ENCODE results near the gene ASIC5.

DNA sequence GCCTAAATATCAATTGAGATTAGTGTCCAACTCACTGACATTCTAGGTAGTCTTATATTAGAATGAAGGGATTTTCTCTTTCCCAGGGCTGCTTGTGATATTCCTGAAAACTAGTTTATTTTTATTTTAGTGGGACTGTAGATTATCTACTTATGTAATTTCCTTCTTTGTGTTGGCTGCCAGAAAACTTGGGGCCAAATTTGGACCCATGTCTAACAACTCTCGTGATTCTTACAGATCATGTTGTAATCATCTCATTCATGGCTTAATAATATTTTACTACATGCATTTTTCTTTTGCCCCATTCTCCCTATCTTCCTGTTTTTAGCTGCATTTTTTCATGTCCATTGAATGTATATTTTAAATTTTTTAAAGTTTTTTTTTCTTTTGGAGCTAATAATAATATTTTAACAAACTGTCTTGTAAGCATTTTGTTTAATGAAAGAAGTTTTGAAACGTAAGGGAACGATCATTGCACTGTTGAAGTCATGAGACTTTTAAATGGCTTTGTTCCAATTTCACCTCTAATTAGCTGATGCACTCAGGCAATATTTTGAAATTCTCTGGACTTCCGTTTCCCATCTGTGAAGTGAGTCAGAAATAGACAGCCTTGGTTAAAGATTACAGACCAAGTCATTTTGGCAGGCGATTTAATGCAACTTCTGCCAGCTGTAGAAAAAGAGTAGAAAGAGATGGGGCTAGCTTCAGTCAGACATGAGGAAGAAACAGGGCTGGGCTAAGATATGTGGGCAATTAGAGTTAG is 23.1 kb upstream of the ASIC5 start:
- no peak for TF ChIP-seq ZFX (IDR thresholded peaks at IDR 0.05; ENCODE audit: borderline replicate concordance)
- TF ChIP-seq, protein P1, sequence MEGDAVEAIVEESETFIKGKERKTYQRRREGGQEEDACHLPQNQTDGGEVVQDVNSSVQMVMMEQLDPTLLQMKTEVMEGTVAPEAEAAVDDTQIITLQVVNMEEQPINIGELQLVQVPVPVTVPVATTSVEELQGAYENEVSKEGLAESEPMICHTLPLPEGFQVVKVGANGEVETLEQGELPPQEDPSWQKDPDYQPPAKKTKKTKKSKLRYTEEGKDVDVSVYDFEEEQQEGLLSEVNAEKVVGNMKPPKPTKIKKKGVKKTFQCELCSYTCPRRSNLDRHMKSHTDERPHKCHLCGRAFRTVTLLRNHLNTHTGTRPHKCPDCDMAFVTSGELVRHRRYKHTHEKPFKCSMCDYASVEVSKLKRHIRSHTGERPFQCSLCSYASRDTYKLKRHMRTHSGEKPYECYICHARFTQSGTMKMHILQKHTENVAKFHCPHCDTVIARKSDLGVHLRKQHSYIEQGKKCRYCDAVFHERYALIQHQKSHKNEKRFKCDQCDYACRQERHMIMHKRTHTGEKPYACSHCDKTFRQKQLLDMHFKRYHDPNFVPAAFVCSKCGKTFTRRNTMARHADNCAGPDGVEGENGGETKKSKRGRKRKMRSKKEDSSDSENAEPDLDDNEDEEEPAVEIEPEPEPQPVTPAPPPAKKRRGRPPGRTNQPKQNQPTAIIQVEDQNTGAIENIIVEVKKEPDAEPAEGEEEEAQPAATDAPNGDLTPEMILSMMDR (IDR thresholded peaks at IDR 0.05), result no peak
